A549 (cell line): ENCODE data around the gene HLX.

Experiments used
- HEYL ChIP-seq: fragments of 250-450 bp; sonication (Bioruptor Pico); IDR thresholded peaks from 2 replicates; pipeline ENCODE4 v1.8.0; 2021; ENCODE audit warnings: mild to moderate bottlenecking, moderate library complexity
- NR3C1 ChIP-seq: fragments of >200 bp; sonication (Bioruptor Twin); formaldehyde crosslinking; IDR thresholded peaks from 3 replicates; pipeline ENCODE4 v1.6.1; 2017
- POLR2A ChIP-seq: IDR thresholded peaks from 2 replicates; pipeline ENCODE4 v1.6.1; 2012; ENCODE audit warnings: mild to moderate bottlenecking, low read length
- RCOR1 ChIP-seq: fragments of 150-350 bp; IDR thresholded peaks from 2 replicates; pipeline ENCODE4 v1.6.1; 2014; ENCODE audit warnings: antibody characterized with exemption, low read length, low read depth
- RNF2 ChIP-seq: fragments of 200-600 bp; sonication (generic); IDR thresholded peaks from 2 replicates; pipeline ENCODE4 v1.6.1; 2016; ENCODE audit warnings: low read depth, mild to moderate bottlenecking, antibody characterized with exemption, moderate library complexity, borderline replicate concordance
- SREBF2 ChIP-seq: fragments of 450-650 bp; IDR thresholded peaks from 2 replicates; pipeline ENCODE4 v1.6.1; 2014; ENCODE audit warnings: mild to moderate bottlenecking, moderate library complexity
- TF ChIP-seq, protein P1 (sequence below): fragments of >200 bp; sonication (Bioruptor Twin); formaldehyde crosslinking; IDR thresholded peaks from 3 replicates; pipeline ENCODE4 v1.5.1; 2016
- TF ChIP-seq, protein P2 (sequence below): IDR thresholded peaks from 2 replicates; pipeline ENCODE4 v1.6.1; 2012

DNA sequence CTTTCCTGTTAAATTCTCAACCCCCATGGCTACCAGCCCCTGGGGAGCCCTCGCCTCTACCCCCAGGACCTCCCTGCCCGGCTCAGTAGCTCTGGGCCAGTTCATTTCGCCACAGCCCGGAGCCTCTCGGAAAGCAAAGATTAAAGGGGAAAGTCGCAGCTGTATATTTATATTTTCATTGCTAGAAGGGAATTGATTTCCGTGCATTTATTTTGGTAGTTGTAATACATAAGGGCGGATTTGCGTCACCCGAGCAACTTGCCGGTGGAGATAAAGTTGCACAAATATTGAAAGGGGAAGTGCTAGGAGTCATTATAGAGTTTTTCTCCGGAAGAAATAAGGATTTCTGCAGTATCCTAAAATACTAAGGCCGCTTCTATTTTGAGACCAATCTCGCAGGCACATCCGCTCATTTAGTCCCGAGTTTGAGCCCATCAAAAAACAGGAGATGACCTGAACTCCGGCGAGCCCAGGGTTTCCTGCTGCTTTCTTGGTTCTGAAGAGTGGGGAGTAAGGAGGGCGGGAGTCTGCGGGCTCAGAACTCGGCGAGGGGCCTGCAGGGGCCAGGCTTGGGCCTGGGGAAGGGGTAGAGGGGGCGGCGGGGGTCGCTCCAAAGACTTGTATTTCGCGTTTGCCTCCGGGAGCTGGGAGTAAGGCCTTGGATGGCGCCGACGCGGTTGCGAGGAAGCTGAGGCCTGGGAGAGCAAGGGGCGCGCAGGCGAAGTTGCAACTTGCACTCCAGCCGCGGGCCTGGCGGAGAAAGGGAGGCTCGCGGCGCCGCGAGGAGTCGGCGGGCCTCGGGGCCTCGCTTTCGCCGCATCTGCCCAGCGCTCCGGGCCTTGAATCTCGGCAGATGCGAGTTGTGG is 2.5 kb upstream of the HLX start:
- TF ChIP-seq, protein P1, sequence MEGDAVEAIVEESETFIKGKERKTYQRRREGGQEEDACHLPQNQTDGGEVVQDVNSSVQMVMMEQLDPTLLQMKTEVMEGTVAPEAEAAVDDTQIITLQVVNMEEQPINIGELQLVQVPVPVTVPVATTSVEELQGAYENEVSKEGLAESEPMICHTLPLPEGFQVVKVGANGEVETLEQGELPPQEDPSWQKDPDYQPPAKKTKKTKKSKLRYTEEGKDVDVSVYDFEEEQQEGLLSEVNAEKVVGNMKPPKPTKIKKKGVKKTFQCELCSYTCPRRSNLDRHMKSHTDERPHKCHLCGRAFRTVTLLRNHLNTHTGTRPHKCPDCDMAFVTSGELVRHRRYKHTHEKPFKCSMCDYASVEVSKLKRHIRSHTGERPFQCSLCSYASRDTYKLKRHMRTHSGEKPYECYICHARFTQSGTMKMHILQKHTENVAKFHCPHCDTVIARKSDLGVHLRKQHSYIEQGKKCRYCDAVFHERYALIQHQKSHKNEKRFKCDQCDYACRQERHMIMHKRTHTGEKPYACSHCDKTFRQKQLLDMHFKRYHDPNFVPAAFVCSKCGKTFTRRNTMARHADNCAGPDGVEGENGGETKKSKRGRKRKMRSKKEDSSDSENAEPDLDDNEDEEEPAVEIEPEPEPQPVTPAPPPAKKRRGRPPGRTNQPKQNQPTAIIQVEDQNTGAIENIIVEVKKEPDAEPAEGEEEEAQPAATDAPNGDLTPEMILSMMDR: no peak
- TF ChIP-seq NR3C1: no peak
- no peak for TF ChIP-seq RCOR1
- no peak for TF ChIP-seq POLR2A
- TF ChIP-seq, protein P2, sequence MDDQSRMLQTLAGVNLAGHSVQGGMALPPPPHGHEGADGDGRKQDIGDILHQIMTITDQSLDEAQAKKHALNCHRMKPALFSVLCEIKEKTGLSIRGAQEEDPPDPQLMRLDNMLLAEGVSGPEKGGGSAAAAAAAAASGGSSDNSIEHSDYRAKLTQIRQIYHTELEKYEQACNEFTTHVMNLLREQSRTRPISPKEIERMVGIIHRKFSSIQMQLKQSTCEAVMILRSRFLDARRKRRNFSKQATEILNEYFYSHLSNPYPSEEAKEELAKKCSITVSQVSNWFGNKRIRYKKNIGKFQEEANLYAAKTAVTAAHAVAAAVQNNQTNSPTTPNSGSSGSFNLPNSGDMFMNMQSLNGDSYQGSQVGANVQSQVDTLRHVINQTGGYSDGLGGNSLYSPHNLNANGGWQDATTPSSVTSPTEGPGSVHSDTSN: no peak
- TF ChIP-seq HEYL (CRISPR knock-in tag): no peak
- no peak for TF ChIP-seq SREBF2
- no peak for TF ChIP-seq RNF2
